Thyroid gland (tissue), 4 donors: ENCODE results near the gene FHIT. TPM values are rescaled to one million over a fixed set of nuclear protein-coding genes. Genes with fewer than 3 reads are reported as not detected.
"Not testable (repeated sequence)": the region's sequence is repeated elsewhere in the genome, so short reads cannot be mapped to it uniquely, and the experiment has no call there.

Source experiments
- DNase-seq, 2 donors: peaks; one replicate each; pipeline ENCODE4 v3.0.0-alpha.2; 2019
- H3K27ac ChIP-seq, 3 donors: fragments of 200-600 bp; sonication (generic); 1 replicate in 2 of 3; 2 replicates in 1 of 3; pipeline ENCODE4 v1.5.1; 2016 to 2019; ENCODE audit warnings: mild to moderate bottlenecking in 1 of 3, moderate library complexity in 1 of 3
- H3K27me3 ChIP-seq: fragments of 200-600 bp; sonication (generic); one replicate; pipeline ENCODE4 v1.5.1; 2019
- H3K36me3 ChIP-seq, 2 donors: fragments of 200-600 bp; sonication (generic); one replicate each; pipeline ENCODE4 v1.5.1; 2016 to 2019
- H3K4me1 ChIP-seq, 2 donors: fragments of 200-600 bp; sonication (generic); one replicate each; pipeline ENCODE4 v1.5.1; 2017 to 2019
- H3K4me3 ChIP-seq, 3 donors: fragments of 200-600 bp; sonication (generic); replicated peaks in 1 of 3; 1 replicate in 2 of 3; 2 replicates in 1 of 3; pipeline ENCODE4 v1.5.1; 2016; ENCODE audit warnings: mild to moderate bottlenecking in 1 of 3
- H3K9me3 ChIP-seq: fragments of 200-600 bp; sonication (generic); one replicate; pipeline ENCODE4 v1.5.1; 2017
- CTCF ChIP-seq, 6 experiments: fragments of 200-600 bp in 3 of 6; fragments of 450-650 bp in 3 of 6; sonication (generic) in 3 of 6; IDR thresholded peaks; one replicate each; pipeline ENCODE4 v1.5.1; 2016 to 2019; ENCODE audit warnings: antibody characterized with exemption in 6 of 6, mild to moderate bottlenecking in 2 of 6, inconsistent platforms in 1 of 6, moderate library complexity in 1 of 6
- POLR2A ChIP-seq, 2 donors: fragments of 450-650 bp; IDR thresholded peaks; one replicate each; pipeline ENCODE4 v1.6.1; 2017; ENCODE audit warnings: antibody characterized with exemption in 2 of 2, mild to moderate bottlenecking in 2 of 2, moderate library complexity in 1 of 2
- WGBS, 2 donors: methylation state at CpG; one replicate each; pipeline ENCODE4 v1.1.5; 2017; 5-methylcytosine and 5-hydroxymethylcytosine counted together
- intact Hi-C: fragments of 100-400 bp; cut with DNase I; formaldehyde crosslinking; loops from one replicate; pipeline ENCODE4 v1.15.1; 2023
- total RNA-seq, 4 donors: library from RNA; depleted of rRNA; stranded (reverse); fragments of >200 nt; gene quantifications; one replicate each; pipeline ENCODE4 v1.2.3, GENCODE V29; 2016

The FHIT gene
- total RNA-seq, 4 donors from 2014 or later: 12.2 to 18.9 (median 16.2) TPM

- peaks cover 0 to 4% of the 10 kb centered on the region in 2 donors for H3K4me1 ChIP-seq
- DNase-seq: no peak
- intact Hi-C loops: no loop called here
- TF ChIP-seq POLR2A (IDR thresholded peaks at IDR 0.05) (no peak), CTCF (IDR thresholded peaks at IDR 0.05) (no peak)
- no peaks in the 10 kb centered on the region for H3K27me3 ChIP-seq
- 25 to 26% methylated on average over 3 of the region's 3 CpGs for WGBS, 2 donors
- no peaks in the 10 kb centered on the region for H3K36me3 ChIP-seq
- no peaks in the 10 kb centered on the region for H3K9me3 ChIP-seq
- H3K27ac ChIP-seq: no peak overlapping the region
- no peak overlapping the region for H3K4me3 ChIP-seq
These were observed 176.5 kb downstream of the FHIT start for GRCh38 chr3:61074783-61075182.

- no peaks in the 10 kb centered on the region for H3K27me3 ChIP-seq
- no peaks in the 10 kb centered on the region for H3K9me3 ChIP-seq
- DNase-seq: no peak
- TF ChIP-seq CTCF (IDR thresholded peaks at IDR 0.05) (no peak), POLR2A (IDR thresholded peaks at IDR 0.05) (no peak)
- peaks cover 0 to 4% of the 10 kb centered on the region in 2 donors for H3K4me1 ChIP-seq
- H3K4me3 ChIP-seq: no peak overlapping the region
- H3K27ac ChIP-seq: no peak overlapping the region
- H3K36me3 ChIP-seq: no peaks in the 10 kb centered on the region
- intact Hi-C loops: no loop called here
- 89 to 92% methylated on average over 4 of the region's 4 CpGs for WGBS, 2 donors
These were observed 177.6 kb downstream of the FHIT start for GRCh38 chr3:61073566-61074165.

GRCh38 chr3:61068084-61068483 is 183.2 kb downstream of the FHIT start:
- no peaks in the 10 kb centered on the region for H3K36me3 ChIP-seq
- no peak overlapping the region for H3K4me3 ChIP-seq
- no peak for TF ChIP-seq CTCF (IDR thresholded peaks at IDR 0.05)
- TF ChIP-seq POLR2A (IDR thresholded peaks at IDR 0.05): no peak
- WGBS, 2 donors: 92 to 97% methylated on average over 4 of the region's 4 CpGs
- intact Hi-C loops: no loop called here
- no peaks in the 10 kb centered on the region for H3K27me3 ChIP-seq
- H3K27ac ChIP-seq: no peak overlapping the region
- H3K4me1 ChIP-seq: no peaks in the 10 kb centered on the region
- H3K9me3 ChIP-seq: no peaks in the 10 kb centered on the region
- DNase-seq: no peak

- no peak overlapping the region for H3K27ac ChIP-seq
- TF ChIP-seq POLR2A (IDR thresholded peaks at IDR 0.05) (no peak), CTCF (IDR thresholded peaks at IDR 0.05) (no peak)
- no peak for DNase-seq
- intact Hi-C loops: no loop called here
- WGBS, 2 donors: 93 to 96% methylated on average over 2 of the region's 2 CpGs
- H3K27me3 ChIP-seq: no peaks in the 10 kb centered on the region
- H3K9me3 ChIP-seq: no peaks in the 10 kb centered on the region
- H3K4me1 ChIP-seq: no peaks in the 10 kb centered on the region
- H3K36me3 ChIP-seq: no peaks in the 10 kb centered on the region
- no peak overlapping the region for H3K4me3 ChIP-seq
These were observed 184.5 kb downstream of the FHIT start for GRCh38 chr3:61066800-61067199.

GRCh38 chr3:61066222-61066621 is 185.0 kb downstream of the FHIT start:
- H3K36me3 ChIP-seq, H3K9me3 ChIP-seq, intact Hi-C loops, H3K4me3 ChIP-seq, H3K27ac ChIP-seq, H3K4me1 ChIP-seq, DNase-seq, H3K27me3 ChIP-seq: not testable (repeated sequence)
- 97 to 100% methylated on average over 2 of the region's 2 CpGs for WGBS, 2 donors
